WTC11 (cell line): ENCODE measurements around the gene AFG3L2. TPM values are rescaled to one million over a fixed set of nuclear protein-coding genes. Genes with fewer than 3 reads are reported as not detected.

Experiments used
- ATAC-seq: fragments of 200-7000 bp; cut with Tn5 transposase; 2 replicates; pipeline ENCODE4 v1.10.0; 2021; ENCODE audit warnings: mild to moderate bottlenecking, moderate library complexity
- CTCF ChIA-PET: fragments of 300-600 bp; sonication (Branson Sonifier 250); formaldehyde crosslinking; loops from one replicate; lab custom pipeline; 2021; ENCODE audit warnings: antibody characterized with exemption; lab: Charles Lee
- POLR2A ChIA-PET: fragments of 350-600 bp; sonication (Branson Sonifier 250); formaldehyde crosslinking; loops from one replicate; lab custom pipeline; 2021; ENCODE audit warnings: antibody characterized with exemption; lab: Charles Lee
- DNase-seq: peaks from one replicate; pipeline ENCODE4 v3.0.0; 2021; ENCODE audit warnings: low spot score
- H3K27ac Mint-ChIP-seq: 2 replicates; pipeline ENCODE4 v1.8.0; 2021; ENCODE audit warnings: mixed read lengths
- H3K27me3 Mint-ChIP-seq: 2 replicates; pipeline ENCODE4 v1.8.0; 2021; ENCODE audit warnings: low read depth, mild to moderate bottlenecking, moderate library complexity, mixed read lengths
- H3K36me3 Mint-ChIP-seq: 2 replicates; pipeline ENCODE4 v1.8.0; 2021; ENCODE audit warnings: mixed read lengths
- H3K4me1 Mint-ChIP-seq: 2 replicates; pipeline ENCODE4 v1.8.0; 2022; ENCODE audit warnings: mixed read lengths
- H3K4me3 Mint-ChIP-seq: 2 replicates; pipeline ENCODE4 v1.8.0; 2021; ENCODE audit warnings: mild to moderate bottlenecking, moderate library complexity, mixed read lengths
- H3K9me3 Mint-ChIP-seq: 2 replicates; pipeline ENCODE4 v1.8.0; 2021; ENCODE audit warnings: mixed read lengths
- ARID4B ChIP-seq: sonication (generic); formaldehyde crosslinking; IDR thresholded peaks from 2 replicates; pipeline ENCODE4 v1.8.0; 2023; ENCODE audit warnings: missing genetic modification reagents, mild to moderate bottlenecking, borderline replicate concordance
- ATF1 ChIP-seq: sonication (generic); formaldehyde crosslinking; IDR thresholded peaks from 2 replicates; pipeline ENCODE4 v1.8.1; 2023; ENCODE audit warnings: mild to moderate bottlenecking, moderate library complexity, missing genetic modification reagents
- CREB1 ChIP-seq: sonication (generic); formaldehyde crosslinking; IDR thresholded peaks from 2 replicates; pipeline ENCODE4 v1.8.0; 2023; ENCODE audit warnings: mild to moderate bottlenecking, missing genetic modification reagents
- CREM ChIP-seq: sonication (generic); formaldehyde crosslinking; IDR thresholded peaks from 2 replicates; pipeline ENCODE4 v1.8.1; 2022; ENCODE audit warnings: mild to moderate bottlenecking, missing genetic modification reagents, moderate library complexity
- ELF4 ChIP-seq: sonication (generic); formaldehyde crosslinking; IDR thresholded peaks from 2 replicates; pipeline ENCODE4 v1.8.1; 2022; ENCODE audit warnings: low read depth, mild to moderate bottlenecking, moderate library complexity, missing genetic modification reagents
- ETV6 ChIP-seq: sonication (generic); formaldehyde crosslinking; IDR thresholded peaks from 2 replicates; pipeline ENCODE4 v1.8.1; 2022; ENCODE audit warnings: mild to moderate bottlenecking, missing genetic modification reagents
- FOXK1 ChIP-seq: sonication (generic); formaldehyde crosslinking; IDR thresholded peaks from 2 replicates; pipeline ENCODE4 v1.8.0; 2022; ENCODE audit warnings: mild to moderate bottlenecking, moderate library complexity, missing genetic modification reagents
- IRF2 ChIP-seq: sonication (generic); formaldehyde crosslinking; IDR thresholded peaks from 2 replicates; pipeline ENCODE4 v1.8.0; 2022; ENCODE audit warnings: low read depth, missing genetic modification reagents, borderline replicate concordance
- JAZF1 ChIP-seq: fragments of 250-450 bp; sonication (Bioruptor Pico); IDR thresholded peaks from 2 replicates; pipeline ENCODE4 v1.9.0; 2021; ENCODE audit warnings: moderate library complexity, mild to moderate bottlenecking, inconsistent platforms
- JUN ChIP-seq: sonication (generic); formaldehyde crosslinking; IDR thresholded peaks from 2 replicates; pipeline ENCODE4 v1.8.0; 2023; ENCODE audit warnings: mild to moderate bottlenecking, missing genetic modification reagents
- OVOL2 ChIP-seq: fragments of 250-450 bp; sonication (Bioruptor Pico); IDR thresholded peaks from 2 replicates; pipeline ENCODE4 v1.9.0; 2021; ENCODE audit warnings: mild to moderate bottlenecking, borderline replicate concordance
- PRRX2 ChIP-seq: fragments of 250-450 bp; sonication (Bioruptor Pico); IDR thresholded peaks from 2 replicates; pipeline ENCODE4 v1.8.0; 2021; ENCODE audit warnings: mild to moderate bottlenecking
- SP1 ChIP-seq: sonication (generic); formaldehyde crosslinking; conservative IDR thresholded peaks from 2 replicates; pipeline ENCODE4 v1.8.1; 2022; ENCODE audit warnings: missing genetic modification reagents
- TP53 ChIP-seq: sonication (generic); formaldehyde crosslinking; IDR thresholded peaks from 2 replicates; pipeline ENCODE4 v1.8.1; 2023; ENCODE audit warnings: mild to moderate bottlenecking, missing genetic modification reagents
- USF2 ChIP-seq: sonication (generic); formaldehyde crosslinking; IDR thresholded peaks from 2 replicates; pipeline ENCODE4 v1.8.1; 2023; ENCODE audit warnings: mild to moderate bottlenecking, missing genetic modification reagents, moderate library complexity
- ZNF138 ChIP-seq: sonication (generic); formaldehyde crosslinking; conservative IDR thresholded peaks from 2 replicates; pipeline ENCODE4 v1.8.1; 2022; ENCODE audit warnings: mild to moderate bottlenecking, moderate library complexity, missing genetic modification reagents
- ZNF263 ChIP-seq: sonication (generic); formaldehyde crosslinking; IDR thresholded peaks from 2 replicates; pipeline ENCODE4 v1.8.1; 2022; ENCODE audit warnings: low read depth, mild to moderate bottlenecking, moderate library complexity, missing genetic modification reagents
- ZNF512 ChIP-seq: sonication (generic); formaldehyde crosslinking; IDR thresholded peaks from 2 replicates; pipeline ENCODE4 v1.8.1; 2022; ENCODE audit warnings: missing genetic modification reagents, borderline replicate concordance
- total RNA-seq: library from RNA; stranded (reverse); gene quantifications from 3 replicates; pipeline ENCODE4 v1.2.3, GENCODE V29; 2021
- TF ChIP-seq, protein P1 (sequence below): sonication (generic); formaldehyde crosslinking; conservative IDR thresholded peaks from 2 replicates; pipeline ENCODE4 v1.8.1; 2022; ENCODE audit warnings: mild to moderate bottlenecking, missing genetic modification reagents

AFG3L2 gene
- total RNA-seq, 1 experiment from 2014 or later: 109 TPM

- H3K4me3 Mint-ChIP-seq: no peak overlapping the region
- ChIA-PET POLR2A (no interaction called here), CTCF (interaction anchor here (0.6 to 2.7 kb wide), 13 partner anchors 8 to 333 kb away, joined by 3 to 41 read pairs (median 17); partner anchors contain the start of gene AFG3L2)
- H3K4me1 Mint-ChIP-seq: peaks cover 25% of the 10 kb centered on the region
- H3K36me3 Mint-ChIP-seq: peaks cover 49% of the 10 kb centered on the region
- H3K27ac Mint-ChIP-seq: peak overlapping the region; percentile 78; the same call in 1 of the 2 replicates
- H3K9me3 Mint-ChIP-seq: no peaks in the 10 kb centered on the region
- no peak for TF ChIP-seq FOXK1 (CRISPR knock-in tag)
- no peak for TF ChIP-seq ZNF263 (CRISPR knock-in tag)
- no peak for TF ChIP-seq ZNF512 (CRISPR knock-in tag)
- no peak for TF ChIP-seq CREB1 (CRISPR knock-in tag)
- TF ChIP-seq JAZF1 (CRISPR knock-in tag): no peak
- TF ChIP-seq, protein P1, sequence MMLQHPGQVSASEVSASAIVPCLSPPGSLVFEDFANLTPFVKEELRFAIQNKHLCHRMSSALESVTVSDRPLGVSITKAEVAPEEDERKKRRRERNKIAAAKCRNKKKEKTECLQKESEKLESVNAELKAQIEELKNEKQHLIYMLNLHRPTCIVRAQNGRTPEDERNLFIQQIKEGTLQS (CRISPR knock-in tag): no peak
- no peak for TF ChIP-seq ELF4
- DNase-seq (no peak), ATAC-seq (no peak)
- H3K27me3 Mint-ChIP-seq: no peaks in the 10 kb centered on the region
Observed at GRCh38 chr18:12329125-12329698, 47.8 kb downstream of the AFG3L2 start.

- peaks cover 16% of the 10 kb centered on the region for H3K4me1 Mint-ChIP-seq
- peak overlapping the region; percentile 37 for H3K27ac Mint-ChIP-seq
- peaks cover 50% of the 10 kb centered on the region for H3K36me3 Mint-ChIP-seq
- ATAC-seq: no peak
- TF ChIP-seq ETV6 (CRISPR knock-in tag) (0 out of 2 replicates have a peak, but pooled peaks have one; percentile 23), IRF2 (CRISPR knock-in tag) (no peak)
- ChIA-PET POLR2A (interaction anchor here (1.0 to 1.2 kb wide), 2 partner anchors 8 to 49 kb away, joined by 4 to 5 read pairs; partner anchors contain the start of gene AFG3L2), CTCF (interaction anchor here (0.6 to 2.7 kb wide), 46 partner anchors 9 to 555 kb away, joined by 3 to 41 read pairs (median 4); partner anchors contain the start of genes AFG3L2, CIDEA and PRELID3A)
- no peaks in the 10 kb centered on the region for H3K9me3 Mint-ChIP-seq
- no peaks in the 10 kb centered on the region for H3K27me3 Mint-ChIP-seq
- DNase-seq: no peak
- no peak overlapping the region for H3K4me3 Mint-ChIP-seq
Observed at GRCh38 chr18:12328179-12328823, 48.7 kb downstream of the AFG3L2 start.

DNA sequence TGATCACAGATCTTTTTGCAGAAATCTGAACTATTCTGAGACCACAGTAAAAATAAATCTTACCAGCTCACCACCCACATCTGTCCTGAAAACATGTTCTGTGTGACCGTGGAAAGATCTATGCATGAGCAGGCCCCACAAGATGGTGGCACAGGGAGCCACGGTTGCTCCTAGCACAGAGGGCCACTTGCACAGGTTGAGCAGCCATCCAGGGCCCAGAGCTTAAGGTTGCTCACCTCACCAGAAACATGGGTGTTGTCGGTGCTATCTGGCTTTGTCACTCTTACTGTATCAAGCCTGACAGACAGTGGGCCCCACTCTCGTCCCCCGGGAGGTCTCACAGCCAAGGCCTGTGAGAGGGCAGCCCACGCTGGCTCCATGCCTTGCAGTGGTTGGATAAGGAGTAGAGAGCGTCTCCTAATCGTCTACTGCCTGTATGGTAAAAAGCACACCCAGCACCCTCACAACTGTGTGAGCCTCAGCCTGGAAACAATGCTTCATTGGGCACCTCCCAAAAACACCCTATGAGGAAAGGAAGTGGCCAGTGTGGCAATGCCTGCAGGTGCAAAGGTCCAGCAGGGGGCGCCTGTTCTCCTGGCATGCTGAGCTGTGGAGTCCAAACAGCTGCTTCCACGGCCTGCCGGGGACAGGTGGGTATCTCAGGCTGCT is 49.4 kb downstream of the AFG3L2 start:
- ATAC-seq (peak; percentile 93), DNase-seq (peak; percentile 94)
- ChIA-PET CTCF (interaction anchor here (0.6 to 2.7 kb wide), 48 partner anchors 9 to 556 kb away, joined by 3 to 41 read pairs (median 4); partner anchors contain the start of genes AFG3L2, CIDEA and PRELID3A), POLR2A (interaction anchor here (1.0 to 1.2 kb wide), 2 partner anchors 8 to 50 kb away, joined by 4 to 5 read pairs; partner anchors contain the start of gene AFG3L2)
- Mint-ChIP-seq H3K27ac (peak overlapping the region; percentile 80), H3K9me3 (no peaks in the 10 kb centered on the region), H3K4me3 (no peak overlapping the region), H3K4me1 (peaks cover 15% of the 10 kb centered on the region), H3K27me3 (no peaks in the 10 kb centered on the region), H3K36me3 (peaks cover 54% of the 10 kb centered on the region)
- TF ChIP-seq USF2 (CRISPR knock-in tag) (no peak), CREM (CRISPR knock-in tag) (no peak), JUN (CRISPR knock-in tag) (no peak), SP1 (CRISPR knock-in tag) (no peak; the same call in 1 of the 2 replicates), PRRX2 (CRISPR knock-in tag) (no peak), JAZF1 (CRISPR knock-in tag) (no peak), TP53 (no peak), ZNF138 (no peak), ARID4B (CRISPR knock-in tag) (no peak), ATF1 (CRISPR knock-in tag) (0 out of 2 replicates have a peak, but pooled peaks have one; percentile 37), OVOL2 (CRISPR knock-in tag) (no peak)
- TF ChIP-seq, protein P1 (CRISPR knock-in tag): no peak
